NK-92 (cell line): ENCODE data around the gene SNAP23.
"Not testable (repeated sequence)": the region's sequence is repeated elsewhere in the genome, so short reads cannot be mapped to it uniquely, and the experiment has no call there.

Experiments used
- DNase-seq: peaks from one replicate; lab custom pipeline; 2025; ENCODE audit not compliant: unreplicated experiment; lab: John Stamatoyannopoulos, UW

Gene SNAP23

GRCh38 chr15:42556550-42557207 is 61.2 kb downstream of the SNAP23 start:
- DNase-seq, result not testable (repeated sequence)

DNA sequence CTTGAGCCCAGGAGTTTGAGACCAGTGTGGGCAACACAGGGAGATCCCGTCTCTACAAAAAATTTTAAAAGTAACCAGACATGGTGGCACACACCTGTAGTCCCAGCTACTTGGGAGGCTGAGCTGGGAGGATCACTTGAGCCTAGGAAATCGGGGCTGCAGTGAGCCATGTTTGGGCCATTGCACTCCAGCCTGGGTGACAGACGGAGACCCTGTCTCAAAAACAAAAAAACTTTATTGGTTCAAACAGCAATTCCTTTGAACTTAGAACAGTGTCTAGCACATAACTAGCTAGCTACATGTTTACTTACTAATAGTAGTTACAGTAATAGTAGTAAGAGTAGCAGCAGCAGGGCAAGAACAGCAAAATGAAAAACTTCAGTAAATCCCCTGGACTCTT is 63.3 kb downstream of the SNAP23 start:
- DNase-seq, result no peak

- peak; percentile 58 for DNase-seq
Measured at GRCh38 chr15:42575188-42576039, 80.0 kb downstream of the SNAP23 start, which contains the start of gene STARD9. Gene STARD9 (plus strand): TSS chr15:42575606. CDS start chr15:42575716, 110 bp downstream.

- no peak for DNase-seq
Measured at GRCh38 chr15:42576040-42576594, 80.7 kb downstream of the SNAP23 start.

DNA sequence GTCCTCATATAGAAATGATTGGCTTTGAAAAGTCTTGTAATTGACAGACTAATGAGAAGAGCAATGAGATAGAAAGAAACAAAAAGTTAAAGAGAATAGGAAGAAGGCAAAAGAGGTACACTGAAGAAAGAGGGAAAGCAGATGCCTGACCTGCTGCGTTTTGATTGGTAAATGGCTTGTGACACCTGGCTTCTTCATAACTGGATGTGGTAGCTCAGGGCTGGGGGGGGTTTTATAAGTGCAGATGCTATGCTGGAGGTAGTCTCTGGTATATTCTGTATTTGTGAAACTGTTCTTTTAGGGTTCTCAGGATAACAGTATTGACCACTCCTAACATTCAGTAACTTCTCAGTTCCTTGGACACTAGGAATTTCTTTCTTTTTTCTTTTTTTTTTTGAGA is 81.3 kb downstream of the SNAP23 start:
- DNase-seq, result no peak

- DNase-seq, result no peak
Measured at GRCh38 chr15:42577514-42578031, 82.1 kb downstream of the SNAP23 start.

DNA sequence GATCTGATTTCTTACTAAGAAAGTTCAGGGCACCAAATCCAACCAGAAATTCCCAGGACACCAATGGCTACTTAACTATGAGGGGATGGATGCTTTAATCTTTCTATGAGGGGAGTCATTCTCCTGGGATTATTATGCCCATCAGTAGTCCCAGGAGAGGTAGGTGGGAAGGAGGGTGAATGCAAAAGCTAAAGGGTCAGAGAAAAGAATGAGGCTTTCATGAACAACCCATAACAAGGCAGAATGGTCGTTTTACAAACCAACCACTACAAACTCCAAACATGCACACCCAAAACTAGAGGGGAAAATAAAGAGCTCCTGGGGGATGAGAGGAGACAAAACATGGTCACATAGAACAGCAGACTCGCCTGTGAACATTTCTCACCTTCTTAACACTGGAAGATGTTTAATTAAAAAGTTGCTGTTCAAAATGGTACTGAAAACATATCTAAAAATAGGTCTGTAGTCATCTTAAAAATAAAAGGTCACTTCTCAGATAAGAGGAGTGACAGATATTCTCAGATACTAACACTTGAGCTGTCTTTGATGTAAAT is 83.6 kb downstream of the SNAP23 start:
- DNase-seq, result no peak

DNA sequence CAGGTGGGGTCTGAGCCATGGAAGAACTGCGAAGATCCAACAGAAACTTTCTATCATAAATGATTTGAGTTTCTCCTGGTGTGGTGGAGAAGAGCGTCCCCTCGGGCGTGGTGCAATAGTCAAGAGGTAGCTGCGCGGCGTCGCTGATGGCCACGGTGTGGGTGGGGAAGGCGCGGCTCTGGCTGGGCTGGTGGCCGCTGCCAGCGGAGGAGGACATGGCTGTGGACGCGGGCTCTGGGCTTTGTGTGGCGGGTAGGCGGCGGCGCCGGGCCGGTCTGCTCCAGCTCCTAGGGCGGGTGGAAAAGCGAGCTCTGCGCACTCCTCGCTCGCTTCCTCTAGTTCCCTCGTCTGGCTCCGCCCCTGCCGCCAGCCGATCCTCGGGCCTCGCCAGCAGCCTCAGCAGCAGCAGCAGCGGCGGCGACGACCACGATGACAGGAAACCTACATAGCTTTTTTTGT is 85.9 kb downstream of the SNAP23 start:
- DNase-seq, result no peak
